ENCODE data around the gene DZANK1. TPM values are rescaled to one million over a fixed set of nuclear protein-coding genes. Genes with fewer than 3 reads are reported as not detected.

DZANK1 gene
- total RNA-seq, result 1 to 10 TPM in 1 of 2 donors, under 1 TPM in 1; 1.00 to 1.4 TPM

DNA sequence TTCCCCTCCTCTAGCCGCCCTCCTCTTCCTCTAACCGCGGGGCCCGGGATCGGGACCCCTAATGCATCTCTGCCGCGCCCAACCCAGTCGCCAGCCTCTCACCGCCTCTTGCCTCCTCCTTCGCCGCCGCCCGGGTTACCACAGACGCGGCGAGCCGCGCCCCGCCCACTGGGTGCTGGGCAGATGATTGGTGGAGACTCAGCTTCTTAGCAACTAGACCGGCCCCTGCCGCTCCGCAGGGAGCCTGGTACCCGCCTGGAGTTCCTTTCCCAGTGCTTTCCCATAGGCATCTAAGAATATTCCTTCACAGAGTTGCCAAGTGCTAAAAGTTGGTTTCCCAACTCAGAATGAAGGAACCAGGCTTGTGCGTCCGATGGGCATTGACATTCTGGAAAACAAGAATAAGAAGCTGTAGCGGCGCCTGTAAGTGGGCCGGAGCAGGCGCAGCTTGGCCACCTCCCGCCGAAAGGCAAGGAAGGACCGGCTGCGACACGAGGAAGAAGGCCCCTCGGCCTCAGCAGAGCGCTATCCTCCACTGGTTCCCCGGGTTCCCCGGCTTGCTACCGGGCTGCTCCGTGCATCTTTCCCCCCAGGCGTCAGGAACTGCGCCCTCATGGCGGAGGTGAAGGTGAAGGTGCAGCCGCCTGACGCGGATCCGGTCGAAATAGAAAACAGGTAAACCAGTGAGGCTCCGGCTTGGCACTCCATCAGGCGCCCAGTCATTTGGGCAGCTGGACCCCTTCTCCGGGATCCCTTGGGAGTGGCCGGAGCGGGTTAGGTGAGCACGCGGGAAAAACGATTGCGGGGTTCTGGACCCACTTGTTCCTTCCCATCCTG lies at the start of gene DZANK1, which contains the start of gene POLR3F:
TSS of gene DZANK1 (minus strand) at position 137 of the 837 bp plus-strand sequence. CDS start 1,672 bp downstream, outside the sequence.
TSS of gene POLR3F (plus strand) at position 497 of the 837 bp plus-strand sequence. CDS start at position 614, 117 bp downstream.

DNA sequence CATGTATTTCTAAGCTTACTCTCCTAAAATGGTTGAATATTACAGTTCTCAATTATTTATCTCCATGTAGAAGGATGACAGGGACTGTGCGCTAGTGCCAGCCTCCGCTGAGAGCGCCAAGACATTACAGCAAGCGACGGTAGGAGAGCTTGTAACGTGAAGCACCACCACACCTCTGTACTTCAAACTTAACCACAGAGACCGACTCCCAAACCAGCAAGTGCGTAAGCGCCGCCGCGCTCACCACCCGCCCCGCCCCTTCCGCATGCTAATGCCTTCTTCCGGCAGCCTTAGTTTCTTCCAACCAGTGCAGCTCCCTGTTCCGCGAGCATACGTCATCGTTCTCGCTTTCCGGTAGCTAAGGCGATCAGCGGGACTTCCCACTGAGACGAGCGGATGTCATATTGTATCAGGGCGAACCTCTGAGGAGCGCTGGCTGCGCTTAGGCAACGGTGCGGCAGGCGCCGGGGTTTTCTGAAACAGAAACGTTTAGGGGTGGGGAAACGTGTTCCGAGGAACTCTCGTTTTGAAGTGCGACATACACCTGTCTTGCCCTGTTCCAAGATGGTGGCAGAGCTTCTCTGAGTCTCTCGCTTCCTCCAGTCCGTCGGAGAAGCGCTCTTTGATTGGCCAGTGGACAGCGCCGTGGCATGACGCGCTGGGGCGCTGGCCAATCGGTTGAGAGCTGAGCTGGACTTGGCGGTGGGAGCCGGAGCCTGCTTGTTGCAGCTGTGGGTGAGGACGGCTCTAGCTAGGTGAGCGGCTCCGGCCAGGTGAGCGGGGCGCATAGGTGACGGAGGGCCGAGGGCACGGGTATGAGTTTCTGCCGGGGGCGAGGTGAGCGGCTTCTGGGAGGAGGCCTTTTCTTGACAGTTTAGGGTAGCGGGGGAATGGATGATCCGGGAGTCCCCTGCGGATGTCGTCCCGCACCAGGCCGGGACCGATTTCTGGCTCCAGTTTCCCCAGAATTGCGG lies 40.7 kb upstream of the DZANK1 start, which contains the start of gene SEC23B:
TSS of gene SEC23B (plus strand) at position 723 of the 974 bp plus-strand sequence. CDS start 2,896 bp downstream, outside the sequence.

DNA sequence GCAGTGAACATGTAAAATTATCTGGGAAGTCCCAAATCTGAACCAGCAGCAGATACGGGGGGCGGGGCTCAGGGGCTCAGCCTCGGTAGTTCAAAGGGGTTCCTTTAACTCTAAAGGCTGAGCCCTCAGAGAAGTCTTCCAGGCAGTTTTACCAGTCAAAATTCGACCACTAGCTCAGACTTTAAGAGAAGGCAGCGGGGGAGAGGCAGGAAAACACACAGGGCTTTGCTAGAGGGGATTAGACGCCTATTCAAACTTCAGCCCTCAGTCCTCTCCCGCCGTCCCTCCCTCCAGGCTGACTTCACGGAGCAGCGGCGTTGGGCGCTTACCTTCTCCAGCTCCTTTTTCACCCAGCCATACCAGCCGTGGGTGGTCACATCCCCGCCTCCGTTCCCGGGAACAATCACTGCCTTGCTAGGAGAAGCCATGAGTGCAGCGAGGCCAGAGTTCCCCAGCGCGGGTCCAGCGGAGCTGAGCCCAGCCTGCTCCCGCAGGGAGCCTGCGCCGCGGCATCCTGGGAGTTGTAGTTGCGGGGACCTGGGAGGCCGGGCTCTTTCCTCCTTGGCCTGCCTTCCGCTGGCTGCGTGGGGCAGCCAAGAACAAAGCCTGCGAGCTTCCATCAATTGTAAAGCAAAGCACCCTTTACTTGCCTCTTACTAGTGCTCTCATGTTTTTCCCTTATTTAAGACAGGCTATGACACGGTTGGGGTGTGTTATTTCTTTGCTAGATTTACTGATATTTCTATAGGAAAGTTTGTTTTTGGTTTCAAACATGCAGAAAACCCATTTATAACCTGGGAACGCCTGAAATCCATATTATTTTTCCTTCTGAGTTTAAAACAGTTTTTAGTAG lies 30.1 kb upstream of the DZANK1 start, which contains the start of gene RBBP9:
TSS of gene RBBP9 (minus strand) at position 486 of the 853 bp plus-strand sequence. CDS start at position 428, 58 bp downstream.

Small RNAs within 50 kb of the gene (small RNA-seq; reads per million reads assigned to genes)
- 0 to 0.04 reads per million in 2 donors for gene MIR3192
- 0 reads per million in 2 donors for gene RNA5SP476

Other genes starting within 250 kb of the DZANK1 start
- 10 to 100 TPM in 1 of 2 donors, 1 to 10 TPM in 1; 8.9 to 10.7 TPM for gene ZNF133, start 178.5 kb downstream of the DZANK1 start, total RNA-seq
- 10 to 100 TPM; 15.5 to 20.0 TPM for gene POLR3F, start 360 bp upstream of the DZANK1 start, total RNA-seq
- gene RBBP9, start 30.2 kb upstream of the DZANK1 start, total RNA-seq, result 10 to 100 TPM; 13.8 to 14.7 TPM
- gene SEC23B, start 40.9 kb upstream of the DZANK1 start, total RNA-seq, result 10 to 100 TPM; 42.0 to 64.6 TPM
- gene SMIM26, start 100.4 kb upstream of the DZANK1 start, total RNA-seq, result 10 to 100 TPM; 50.0 to 59.9 TPM
- 10 to 100 TPM; 32.3 to 43.6 TPM for gene DTD1, start 121.0 kb upstream of the DZANK1 start, total RNA-seq